ENCODE data around the gene TCF3.
A peak's percentile ranks its signal among the peaks of the same experiment; 100 is the strongest.

The TCF3 gene

DNA sequence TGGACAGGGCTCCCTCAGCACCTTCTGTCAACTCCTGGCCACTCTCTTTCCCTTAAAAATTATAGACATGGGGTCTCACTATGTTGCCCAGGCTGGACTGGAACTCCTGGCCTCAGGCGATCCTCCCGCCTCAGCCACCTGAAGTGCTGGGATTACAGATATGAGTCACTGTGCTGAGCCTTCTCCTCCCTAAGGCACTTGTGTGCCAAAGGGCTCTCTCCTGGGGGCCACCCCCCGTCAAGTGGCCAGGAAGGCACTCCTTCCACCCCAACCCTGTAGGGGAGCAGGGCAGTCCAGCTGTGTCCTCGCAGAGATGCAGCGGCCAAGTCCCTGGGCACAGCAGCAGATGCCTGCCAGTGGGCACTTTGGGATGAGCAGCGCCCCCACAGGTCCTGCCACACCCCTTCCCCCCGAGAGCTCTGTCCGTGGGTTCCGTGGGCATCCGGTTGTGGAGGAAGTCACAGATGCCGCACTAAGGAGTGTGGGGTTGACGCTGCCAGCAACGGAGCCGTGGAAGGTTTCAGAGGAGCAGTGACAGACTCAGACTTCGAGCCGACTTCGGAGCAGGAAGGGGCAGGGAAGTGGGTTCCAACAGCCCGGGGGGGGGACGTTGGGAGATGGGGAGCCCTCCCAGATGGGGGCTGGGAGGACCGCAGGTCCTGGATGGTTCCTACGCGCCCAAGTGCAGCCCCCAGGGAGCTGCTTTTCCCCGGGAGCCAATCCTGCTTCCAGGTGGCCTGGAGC is 43.9 kb downstream of the TCF3 start:
- no peak for DNase-seq

GRCh38 chr19:1606138-1606651 is 46.2 kb downstream of the TCF3 start:
- no peak for DNase-seq

DNA sequence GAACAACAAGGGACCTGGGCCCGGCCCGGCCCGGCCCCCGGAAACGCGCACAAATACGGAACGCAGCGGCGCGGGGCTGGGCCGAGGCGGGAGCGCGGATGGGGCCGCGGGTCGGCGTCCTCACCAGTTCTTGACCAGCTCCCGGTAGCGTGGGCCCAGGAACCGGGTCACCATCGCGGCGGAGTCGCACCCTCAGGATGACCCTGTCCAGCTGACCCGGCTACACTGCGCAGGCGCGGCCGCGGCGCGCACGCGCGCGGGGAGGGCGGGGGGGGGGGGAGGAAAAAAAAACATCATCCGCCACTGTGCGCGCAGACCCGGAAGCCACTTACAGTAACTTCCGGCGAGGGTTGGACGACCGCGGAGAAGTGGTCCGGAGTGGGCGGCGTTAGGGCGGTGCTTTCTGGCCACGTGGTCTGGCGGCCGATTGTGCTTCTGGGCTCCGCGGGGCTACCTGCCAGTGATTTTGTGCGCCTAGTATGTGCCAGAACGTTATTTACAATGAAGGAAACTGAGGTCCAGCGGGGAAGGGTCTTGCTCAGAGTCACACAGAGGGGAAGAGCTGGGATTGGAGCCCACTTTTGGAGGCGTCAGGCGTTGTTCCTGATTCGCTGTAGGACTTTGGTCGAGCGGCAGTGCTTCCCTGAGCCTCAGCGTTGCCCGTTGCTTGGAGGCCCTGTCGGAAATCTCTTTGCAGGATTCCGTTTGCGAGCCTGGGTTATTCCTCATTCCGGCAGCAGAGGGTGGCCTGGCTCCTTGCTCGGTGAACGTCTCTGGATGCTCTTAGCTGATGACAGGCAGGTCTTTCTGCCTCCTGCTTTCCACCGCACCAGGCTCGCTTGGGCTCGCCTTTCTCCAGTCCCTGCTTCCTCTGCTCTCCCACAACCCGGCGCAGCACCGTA is 46.9 kb downstream of the TCF3 start, which contains the start of gene UQCR11:
Gene UQCR11 (minus strand): TSS at position 227 of the 902 bp plus-strand sequence. CDS start 53 bp downstream, at position 174.
- peak; percentile 95 for DNase-seq

- DNase-seq = no peak
Observed at GRCh38 chr19:1602091-1602707, 50.2 kb downstream of the TCF3 start.

GRCh38 chr19:1601613-1602064 is 50.8 kb downstream of the TCF3 start:
- DNase-seq = no peak

- no peak for DNase-seq
Observed at GRCh38 chr19:1599460-1599846, 53.0 kb downstream of the TCF3 start.

DNA sequence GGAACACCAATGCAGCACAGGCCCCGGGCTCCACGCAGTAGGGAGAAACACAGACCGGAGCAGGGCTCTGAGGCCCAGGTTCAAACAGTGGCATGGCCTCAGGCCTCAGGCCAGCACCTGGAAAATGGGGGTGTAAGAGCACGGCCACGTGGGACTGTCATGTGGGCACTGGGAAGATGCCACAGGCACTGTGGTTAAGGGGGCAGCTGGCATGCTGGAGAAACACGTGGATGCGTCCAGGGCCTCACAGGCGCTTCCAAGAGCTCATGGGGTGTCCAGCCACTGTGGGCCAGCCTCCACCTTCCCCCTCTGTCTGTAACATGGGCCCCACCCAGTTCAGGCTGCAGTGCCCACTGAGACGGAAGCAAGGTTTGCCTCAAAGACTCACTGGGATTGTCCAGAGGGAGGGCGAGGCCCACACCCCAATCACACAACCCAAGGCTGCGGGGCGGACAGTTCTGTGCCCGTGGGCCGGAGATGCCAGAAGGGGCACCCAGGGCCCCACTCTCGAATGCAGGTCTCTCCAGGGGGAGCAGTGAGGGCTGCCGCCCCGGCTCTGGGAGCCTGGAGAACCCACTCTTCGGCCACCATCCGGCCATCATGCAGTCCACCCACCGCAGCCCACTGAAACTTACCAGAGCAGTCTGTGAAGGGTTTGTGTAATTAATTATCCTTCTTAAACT is 53.5 kb downstream of the TCF3 start:
- no peak for DNase-seq

DNA sequence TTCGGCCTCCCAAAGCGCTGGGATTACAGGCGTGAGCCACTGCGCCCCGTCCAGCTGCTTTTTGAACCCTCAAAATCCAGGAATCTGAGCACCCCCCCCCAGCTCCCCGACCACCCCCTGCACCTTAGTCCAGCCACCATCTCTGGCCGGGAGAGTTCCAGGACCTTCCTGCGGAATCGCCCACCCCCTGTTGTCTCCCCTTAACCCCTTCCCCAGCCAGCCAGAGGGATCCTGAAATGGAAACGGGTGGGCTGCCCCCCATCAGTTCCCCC is 59.0 kb downstream of the TCF3 start:
- DNase-seq = no peak

DNA sequence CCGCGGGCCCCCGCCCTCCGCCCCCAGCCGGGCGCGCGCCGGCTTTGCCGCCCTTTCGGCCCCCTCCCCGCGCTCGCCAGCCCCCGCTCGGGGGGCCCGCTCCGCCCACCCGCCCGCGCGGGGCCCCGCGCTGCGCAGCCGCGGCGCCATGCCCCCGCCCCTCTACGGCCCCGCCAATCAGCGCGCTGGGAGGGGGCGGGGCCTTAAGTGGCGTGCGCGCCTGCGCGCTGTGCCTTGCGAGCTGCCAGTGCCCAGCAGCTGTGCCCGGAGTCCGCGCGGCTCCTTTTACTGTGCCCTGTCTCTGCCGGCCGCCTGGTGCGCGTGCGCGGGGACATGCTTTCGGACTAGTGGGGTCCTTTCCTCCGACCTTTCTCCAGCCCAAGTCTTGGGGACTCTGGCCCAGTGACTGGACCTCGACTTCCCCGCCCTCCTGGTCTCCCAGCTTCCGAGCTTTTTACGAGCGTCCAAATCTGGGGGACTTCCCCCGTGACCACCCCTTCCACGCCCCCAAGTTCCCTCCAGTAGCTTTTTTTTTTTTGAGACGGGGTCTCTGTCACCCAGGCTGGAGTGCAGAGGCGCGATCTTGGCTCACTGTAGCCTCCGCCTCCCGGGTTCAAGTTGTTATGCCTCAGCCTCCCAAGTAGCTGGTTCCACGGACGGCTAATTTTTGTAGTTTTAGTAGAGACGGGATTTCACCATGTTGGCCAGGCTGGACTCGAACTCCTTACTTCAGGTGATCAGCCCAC is 59.5 kb downstream of the TCF3 start, which contains the start of gene MBD3:
Gene MBD3 (minus strand): TSS at position 111 of the 746 bp plus-strand sequence. CDS start 234 bp downstream, outside the sequence.
- DNase-seq = peak; percentile 83

GRCh38 chr19:1592024-1592754 is 60.2 kb downstream of the TCF3 start:
- DNase-seq = peak; percentile 56

DNA sequence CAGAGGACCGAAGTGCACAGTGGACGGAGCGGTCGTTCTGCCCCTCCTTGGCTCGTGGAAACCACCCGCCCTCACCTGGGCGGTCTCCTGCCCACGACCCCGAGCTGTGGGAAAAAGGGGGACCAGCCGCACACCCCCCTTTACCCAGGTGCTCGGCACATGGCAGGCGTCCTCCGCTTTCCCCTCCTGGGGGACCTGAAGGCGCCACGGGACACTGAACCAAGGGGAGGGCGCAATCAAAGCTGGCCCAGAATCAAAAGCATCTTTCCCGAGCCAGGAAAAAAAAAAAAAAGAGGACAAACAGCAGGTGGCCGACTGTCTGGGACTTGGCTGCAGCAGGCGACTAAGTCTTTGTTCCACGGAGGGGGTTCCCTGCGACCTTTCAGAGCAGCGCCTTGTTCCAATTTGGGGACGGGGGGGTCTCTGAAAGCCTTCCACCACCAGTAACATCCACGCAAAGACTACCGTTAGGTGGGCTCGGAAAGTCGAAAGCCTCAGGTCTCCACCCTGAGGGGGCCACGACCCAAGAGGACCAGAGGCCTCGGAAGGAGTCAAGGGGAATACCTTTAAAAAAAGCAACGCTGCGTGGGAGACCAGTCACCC is 60.9 kb downstream of the TCF3 start:
- DNase-seq = peak; percentile 23

GRCh38 chr19:1590641-1591397 is 61.6 kb downstream of the TCF3 start:
- DNase-seq = peak; percentile 10

DNA sequence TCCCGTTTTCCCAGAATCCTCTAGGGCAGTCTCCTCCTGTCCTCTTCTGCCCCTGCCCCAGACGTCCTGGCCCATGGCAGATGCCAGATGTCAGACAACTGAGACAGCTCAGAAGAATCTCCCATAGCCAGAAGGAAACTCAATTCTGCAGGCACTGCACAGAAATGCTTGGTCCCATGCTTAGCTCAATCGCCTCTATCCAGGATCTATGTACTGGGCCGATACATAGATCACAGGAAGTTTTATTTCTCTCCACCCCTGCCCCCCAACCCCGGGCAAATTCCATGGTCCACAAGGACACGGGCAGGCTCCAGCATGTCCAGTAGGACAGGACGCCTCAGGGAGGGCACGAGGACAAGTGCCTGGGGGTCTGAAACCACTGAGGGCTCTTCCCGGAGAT is 64.5 kb downstream of the TCF3 start:
- DNase-seq = no peak

- no peak for DNase-seq
Observed at GRCh38 chr19:1585243-1585580, 67.2 kb downstream of the TCF3 start.

GRCh38 chr19:1584500-1585242 is 67.7 kb downstream of the TCF3 start:
- no peak for DNase-seq

DNA sequence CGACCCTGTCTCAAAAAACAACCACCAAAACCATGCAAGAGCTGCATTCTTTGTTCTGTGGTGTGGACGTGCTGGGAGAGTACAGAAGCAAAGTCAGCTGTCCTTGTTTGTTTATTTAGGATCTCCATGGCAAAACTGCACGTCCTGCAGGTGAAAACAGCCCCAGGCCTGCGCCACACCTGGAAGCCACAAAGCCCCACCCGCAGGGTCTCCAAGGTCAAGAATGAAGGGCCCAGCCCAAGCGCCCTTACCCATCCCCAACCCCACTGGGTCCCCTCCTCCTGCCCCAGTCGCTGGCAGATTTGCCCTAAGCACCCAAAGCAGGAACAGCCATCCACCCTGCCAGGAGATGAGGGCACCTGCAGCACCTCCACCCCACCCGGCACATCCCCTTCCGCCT is 70.2 kb downstream of the TCF3 start:
- DNase-seq = no peak

GRCh38 chr19:1580957-1581356 is 71.5 kb downstream of the TCF3 start:
- no peak for DNase-seq

DNA sequence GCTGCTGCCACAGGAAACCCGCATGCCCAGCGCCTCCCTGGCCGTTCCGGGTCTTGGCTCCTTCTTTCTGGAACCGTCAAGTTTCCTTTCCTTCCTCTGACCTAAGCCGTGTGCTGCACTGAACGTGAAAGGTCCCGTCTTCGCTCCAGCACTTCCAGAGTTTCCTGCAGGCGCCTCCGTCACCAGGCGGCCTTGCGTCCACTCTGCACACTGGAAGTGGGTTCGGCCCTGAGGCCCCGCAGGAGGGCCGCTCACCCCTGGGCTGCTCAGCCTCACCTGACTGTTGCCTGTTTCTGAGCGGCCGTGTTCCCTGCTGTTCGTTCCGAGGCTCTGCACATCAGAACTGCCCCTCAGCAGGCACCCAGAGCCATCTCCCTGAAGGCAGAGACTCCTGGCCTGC is 72.0 kb downstream of the TCF3 start:
- DNase-seq = no peak

DNA sequence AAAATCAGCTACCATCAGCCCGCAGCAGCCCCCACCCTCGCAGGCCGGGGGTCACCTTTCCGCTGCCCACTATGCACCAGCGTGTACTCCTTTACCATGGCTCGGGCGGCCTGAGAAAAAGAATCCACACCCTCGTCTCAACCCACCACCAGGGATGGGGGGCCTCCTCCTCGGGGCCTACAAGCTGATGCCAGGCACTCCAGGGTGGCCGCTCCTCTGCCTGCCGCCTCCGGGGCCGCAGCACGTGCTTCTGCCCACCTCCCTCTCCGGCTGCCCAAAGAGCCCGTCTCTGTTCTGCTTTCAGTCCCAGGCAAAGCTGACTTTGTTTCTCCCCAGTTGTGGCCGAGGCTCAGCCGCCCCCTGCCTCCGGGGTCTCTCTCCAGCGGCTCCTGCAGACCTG is 73.2 kb downstream of the TCF3 start:
- DNase-seq = no peak
